SK-MEL-5 (cell line): ENCODE measurements around the gene SH3D19. TPM values are rescaled to one million over a fixed set of nuclear protein-coding genes. Genes with fewer than 3 reads are reported as not detected.
"Not testable (repeated sequence)": the region's sequence is repeated elsewhere in the genome, so short reads cannot be mapped to it uniquely, and the experiment has no call there.

ENCODE experiments used
- DNase-seq: peaks from one replicate; pipeline ENCODE4 v3.0.0-alpha.2; 2016; ENCODE audit warnings: low read depth, low spot score
- in situ Hi-C: cut with HindIII; loops from 2 replicates; pipeline ENCODE4 v1.10.0; 2016; ENCODE audit warnings: low sequenced_read_pairs, high pct_unique_total_duplicates, low pct_unique_long_range_greater_than_20kb
- total RNA-seq: library from RNA; depleted of rRNA; stranded (reverse); fragments of >200 nt; shearing (Covaris generic); gene quantifications from 2 replicates; pipeline ENCODE4 v1.2.3, GENCODE V29; 2014

The SH3D19 gene
- total RNA-seq, 1 experiment from 2014 or later, result 16.0 TPM

GRCh38 chr4:151255226-151255625 is 70.2 kb downstream of the SH3D19 start:
- DNase-seq, in situ Hi-C loops: not testable (repeated sequence)

GRCh38 chr4:151251603-151252304 is 73.7 kb downstream of the SH3D19 start:
- in situ Hi-C loops, result no loop called here
- DNase-seq, result no peak

- in situ Hi-C loops, result no loop called here
- no peak for DNase-seq
Observed at GRCh38 chr4:151250706-151251105, 74.7 kb downstream of the SH3D19 start.

GRCh38 chr4:151248519-151248918 is 76.9 kb downstream of the SH3D19 start:
- DNase-seq, result no peak
- in situ Hi-C loops, result no loop called here

GRCh38 chr4:151247395-151247794 is 78.0 kb downstream of the SH3D19 start:
- in situ Hi-C loops, result no loop called here
- DNase-seq, result no peak

- in situ Hi-C loops, result no loop called here
- DNase-seq, result no peak
Observed at GRCh38 chr4:151246742-151247141, 78.7 kb downstream of the SH3D19 start.

- no peak for DNase-seq
- in situ Hi-C loops, result no loop called here
Observed at GRCh38 chr4:151242305-151242704, 83.1 kb downstream of the SH3D19 start.

GRCh38 chr4:151239608-151240007 is 85.8 kb downstream of the SH3D19 start:
- DNase-seq, result no peak
- in situ Hi-C loops, result no loop called here

- in situ Hi-C loops, result no loop called here
- DNase-seq, result peak; percentile 46
Observed at GRCh38 chr4:151238477-151238876, 86.9 kb downstream of the SH3D19 start.

- in situ Hi-C loops, result no loop called here
- no peak for DNase-seq
Observed at GRCh38 chr4:151236036-151236435, 89.4 kb downstream of the SH3D19 start.

GRCh38 chr4:151235373-151235772 is 90.0 kb downstream of the SH3D19 start:
- DNase-seq, in situ Hi-C loops: not testable (repeated sequence)

GRCh38 chr4:151233600-151233999 is 91.8 kb downstream of the SH3D19 start:
- in situ Hi-C loops, result no loop called here
- no peak for DNase-seq

GRCh38 chr4:151231915-151232595 is 93.3 kb downstream of the SH3D19 start:
- in situ Hi-C loops, result no loop called here
- no peak for DNase-seq

- in situ Hi-C loops, result no loop called here
- no peak for DNase-seq
Observed at GRCh38 chr4:151228189-151229119, 97.0 kb downstream of the SH3D19 start.

- peak; percentile 21 for DNase-seq
- in situ Hi-C loops, result no loop called here
Observed at GRCh38 chr4:151227731-151228130, 97.7 kb downstream of the SH3D19 start.

- DNase-seq, result no peak
- in situ Hi-C loops, result no loop called here
Observed at GRCh38 chr4:151227172-151227571, 98.2 kb downstream of the SH3D19 start.

- no peak for DNase-seq
- in situ Hi-C loops, result no loop called here
Observed at GRCh38 chr4:151226004-151226932, 99.1 kb downstream of the SH3D19 start.
